Sigmoid colon (tissue), 7 donors: ENCODE measurements around the gene GSG1L. TPM values are rescaled to one million over a fixed set of nuclear protein-coding genes. Genes with fewer than 3 reads are reported as not detected.

Experiments used
- DNase-seq: peaks from one replicate; pipeline ENCODE4 v3.0.0-alpha.2; 2019
- H3K27ac ChIP-seq, 4 donors: fragments of 200-600 bp; sonication (generic); one replicate each; pipeline ENCODE4 v1.5.1; 2016 to 2019; ENCODE audit warnings: mild to moderate bottlenecking in 1 of 4
- H3K27me3 ChIP-seq, 3 donors: fragments of 200-600 bp; sonication (generic); one replicate each; pipeline ENCODE4 v1.5.1; 2019; ENCODE audit warnings: mild to moderate bottlenecking in 1 of 3
- H3K36me3 ChIP-seq, 4 donors: fragments of 200-600 bp; sonication (generic); one replicate each; pipeline ENCODE4 v1.5.1; 2016 to 2019
- H3K4me1 ChIP-seq, 4 donors: fragments of 200-600 bp; sonication (generic); one replicate each; pipeline ENCODE4 v1.5.1; 2017 to 2019
- H3K4me3 ChIP-seq, 4 donors: fragments of 200-600 bp; sonication (generic); one replicate each; pipeline ENCODE4 v1.5.1; 2017 to 2019; ENCODE audit warnings: mild to moderate bottlenecking in 2 of 4, moderate library complexity in 1 of 4
- H3K9me3 ChIP-seq, 4 donors: fragments of 200-600 bp in 3 of 4; sonication (generic) in 3 of 4; one replicate each; pipeline versions ENCODE4 v1.5.1 to v1.6.1; 2013 to 2019
- CTCF ChIP-seq, 4 experiments: fragments of 450-650 bp in 3 of 4; fragments of 200-600 bp in 1 of 4; IDR thresholded peaks; one replicate each; pipeline ENCODE4 v1.5.1; 2016 to 2019; ENCODE audit warnings: antibody characterized with exemption in 4 of 4, mild to moderate bottlenecking in 3 of 4, moderate library complexity in 2 of 4
- EP300 ChIP-seq, 4 donors: sonication (generic); formaldehyde crosslinking; IDR thresholded peaks; one replicate each; pipeline ENCODE4 v1.6.1; 2017; ENCODE audit warnings: antibody characterized with exemption in 4 of 4
- POLR2A ChIP-seq, 2 donors: fragments of 450-650 bp; IDR thresholded peaks; one replicate each; pipeline ENCODE4 v1.6.1; 2016; ENCODE audit warnings: antibody characterized with exemption in 2 of 2, mild to moderate bottlenecking in 2 of 2, moderate library complexity in 2 of 2
- POLR2AphosphoS5 ChIP-seq, 4 donors: sonication (generic); formaldehyde crosslinking; IDR thresholded peaks; one replicate each; pipeline ENCODE4 v1.6.1; 2017; ENCODE audit warnings: antibody characterized with exemption in 4 of 4
- WGBS, 2 donors: extraction: QIAGEN DNeasy Blood & Tissue Kit; methylation state at CpG; one replicate each; pipeline ENCODE4 v1.1.7; 2013; 5-methylcytosine and 5-hydroxymethylcytosine counted together
- intact Hi-C: fragments of 100-400 bp; cut with DNase I; formaldehyde crosslinking; loops from one replicate; pipeline ENCODE4 v1.15.1; 2023
- polyA plus RNA-seq, 3 donors: library from polyadenylated mRNA; stranded (reverse); fragments of 200-250 nt; gene quantifications; one replicate each; pipeline ENCODE4 v1.2.3, GENCODE V29; 2013
- total RNA-seq, 4 donors: library from RNA; depleted of rRNA; stranded (reverse); fragments of >200 nt; gene quantifications; one replicate each; pipeline ENCODE4 v1.1.0, GENCODE V29; 2016
- donor health status: healthy with polysubstance abuse.
- donor health status: Bipolar disorder and iron deficiency.
- donor health status: healthy.

Gene GSG1L
- total and polyA plus RNA-seq, 7 donors: 0.25 to 0.66 (median 0.36) TPM; not detected in 2

- Histone ChIP-seq H3K4me1 (no peaks in the 10 kb centered on the region), H3K27ac (no peak overlapping the region), H3K27me3 (no peaks in the 10 kb centered on the region), H3K9me3 (no peaks in the 10 kb centered on the region), H3K4me3 (no peak overlapping the region), H3K36me3 (no peaks in the 10 kb centered on the region)
- DNase-seq: peak; percentile 27
- TF ChIP-seq EP300 (IDR thresholded peaks at IDR 0.05) (no peak), POLR2AphosphoS5 (IDR thresholded peaks at IDR 0.05) (no peak), POLR2A (IDR thresholded peaks at IDR 0.05) (no peak)
- WGBS, 2 donors: 79% methylated on average over 16 of the region's 16 CpGs
- intact Hi-C loops: no loop called here
These were observed 222.3 kb downstream of the GSG1L start for GRCh38 chr16:27841061-27841801.

- Histone ChIP-seq H3K9me3 (no peaks in the 10 kb centered on the region), H3K4me1 (no peaks in the 10 kb centered on the region), H3K27me3 (no peaks in the 10 kb centered on the region), H3K36me3 (no peaks in the 10 kb centered on the region), H3K27ac (no peak overlapping the region), H3K4me3 (no peak overlapping the region)
- intact Hi-C loops: no loop called here
- peak; percentile 50 for DNase-seq
- TF ChIP-seq EP300 (IDR thresholded peaks at IDR 0.05) (no peak), POLR2A (IDR thresholded peaks at IDR 0.05) (no peak), POLR2AphosphoS5 (IDR thresholded peaks at IDR 0.05) (no peak), CTCF (IDR thresholded peaks at IDR 0.05) (no peak)
- WGBS, 2 donors: 71 to 78% methylated on average over 18 of the region's 18 CpGs
These were observed 223.0 kb downstream of the GSG1L start for GRCh38 chr16:27840311-27841060.

- H3K27ac ChIP-seq: no peak overlapping the region
- no peaks in the 10 kb centered on the region for H3K27me3 ChIP-seq
- WGBS, 2 donors: 82 to 87% methylated on average over 2 of the region's 2 CpGs
- no peak for DNase-seq
- H3K9me3 ChIP-seq: no peaks in the 10 kb centered on the region
- intact Hi-C loops: no loop called here
- H3K4me1 ChIP-seq: no peaks in the 10 kb centered on the region
- no peak for TF ChIP-seq CTCF (IDR thresholded peaks at IDR 0.05)
- TF ChIP-seq EP300 (IDR thresholded peaks at IDR 0.05): no peak
- no peak overlapping the region for H3K4me3 ChIP-seq
- no peaks in the 10 kb centered on the region for H3K36me3 ChIP-seq
These were observed 224.1 kb downstream of the GSG1L start for GRCh38 chr16:27839419-27839818.

GRCh38 chr16:27838536-27839175, 224.9 kb downstream of the GSG1L start:
- Histone ChIP-seq H3K36me3 (no peaks in the 10 kb centered on the region), H3K27me3 (no peaks in the 10 kb centered on the region), H3K4me1 (no peaks in the 10 kb centered on the region), H3K27ac (no peak overlapping the region), H3K9me3 (no peaks in the 10 kb centered on the region), H3K4me3 (no peak overlapping the region)
- intact Hi-C loops: no loop called here
- no peak for TF ChIP-seq POLR2A (IDR thresholded peaks at IDR 0.05)
- DNase-seq: peak; percentile 40
- 66 to 70% methylated on average over 3 of the region's 3 CpGs for WGBS, 2 donors

GRCh38 chr16:27829975-27830374, 233.5 kb downstream of the GSG1L start:
- H3K4me3 ChIP-seq: no peak overlapping the region
- WGBS, 2 donors: 83 to 85% methylated on average over 2 of the region's 2 CpGs
- intact Hi-C loops: no loop called here
- TF ChIP-seq EP300 (IDR thresholded peaks at IDR 0.05) (no peak), POLR2A (IDR thresholded peaks at IDR 0.05) (no peak), CTCF (IDR thresholded peaks at IDR 0.05) (no peak), POLR2AphosphoS5 (IDR thresholded peaks at IDR 0.05) (no peak)
- no peaks in the 10 kb centered on the region for H3K4me1 ChIP-seq
- H3K27ac ChIP-seq: no peak overlapping the region
- peak; percentile 22 for DNase-seq
- peaks cover 0 to 16% (median 3%) of the 10 kb centered on the region in 4 donors for H3K9me3 ChIP-seq
- H3K36me3 ChIP-seq: no peaks in the 10 kb centered on the region
- H3K27me3 ChIP-seq: no peaks in the 10 kb centered on the region
